ENCODE data around the gene ATXN8OS.
"Not testable (repeated sequence)": the region's sequence is repeated elsewhere in the genome, so short reads cannot be mapped to it uniquely, and the experiment has no call there.

Gene ATXN8OS

GRCh38 chr13:70107498-70108281 is at the start of gene ATXN8OS:
TSS of gene ATXN8OS (plus strand) at chr13:70107826.
- in situ Hi-C loops (cut with MboI; ENCODE audit: low sequenced_read_pairs), result no loop called here

DNA sequence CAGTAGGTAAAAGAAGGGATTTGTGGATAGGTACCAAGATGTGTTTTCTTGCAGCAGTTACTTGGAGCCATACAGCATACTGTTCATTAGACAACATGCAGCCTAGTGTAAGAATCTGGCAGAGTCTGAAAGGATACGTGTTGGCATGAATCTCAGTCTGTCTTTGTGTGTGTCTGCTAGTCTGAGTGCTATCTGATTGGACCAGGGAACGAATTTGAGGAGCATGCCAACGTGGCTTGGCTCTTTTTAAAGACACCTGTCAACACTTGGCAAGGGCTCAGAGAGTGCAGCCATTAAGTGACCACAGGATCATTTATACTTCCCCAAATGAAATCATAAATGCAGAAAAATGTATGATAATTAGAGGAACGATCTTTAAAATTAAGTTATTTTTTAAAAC is 27.6 kb upstream of the ATXN8OS start:
- in situ Hi-C loops (cut with MboI; ENCODE audit: low sequenced_read_pairs), result no loop called here

DNA sequence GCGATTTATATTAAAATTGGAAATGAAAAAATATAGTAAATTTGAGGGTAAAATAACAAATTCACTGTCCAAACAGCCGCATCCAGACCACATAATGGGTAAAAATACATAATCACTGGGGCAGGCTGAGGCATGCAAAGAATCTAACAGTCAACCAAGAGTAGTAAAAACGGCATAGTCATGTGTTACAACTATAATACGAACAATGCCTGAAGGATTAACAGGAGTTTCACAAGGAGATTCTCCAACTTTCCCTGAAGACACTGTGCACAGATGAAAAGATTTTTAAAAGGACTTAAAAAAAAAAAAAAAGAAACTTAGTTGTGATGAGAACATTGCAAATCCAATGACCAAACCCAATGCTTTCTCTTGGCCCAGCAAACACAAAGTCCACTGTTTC is 20.4 kb upstream of the ATXN8OS start:
- in situ Hi-C loops (cut with MboI; ENCODE audit: low sequenced_read_pairs), result no loop called here

- in situ Hi-C loops (cut with MboI; ENCODE audit: low sequenced_read_pairs), result no loop called here
These were observed 18.7 kb upstream of the ATXN8OS start for GRCh38 chr13:70088926-70089325.

- in situ Hi-C loops (cut with MboI; ENCODE audit: low sequenced_read_pairs), result no loop called here
These were observed 17.4 kb upstream of the ATXN8OS start for GRCh38 chr13:70090036-70090723.

DNA sequence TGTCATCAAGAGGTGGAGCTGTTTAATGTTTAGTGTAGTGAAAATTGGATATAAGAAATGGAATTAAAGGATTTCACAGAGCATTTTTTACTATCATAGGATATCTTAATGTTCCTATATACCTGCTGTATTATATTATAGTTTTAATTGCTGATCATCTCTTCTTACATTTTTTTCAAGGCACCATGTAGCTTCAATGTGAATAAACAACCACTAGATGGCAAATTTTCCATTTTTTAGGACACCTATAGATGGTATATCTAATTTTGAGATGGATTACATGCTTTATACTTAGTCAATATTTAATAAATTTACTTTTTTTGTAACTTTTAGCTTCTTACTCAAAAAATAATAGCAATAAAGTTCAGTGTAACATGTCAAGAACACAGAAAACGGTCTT is 9.0 kb upstream of the ATXN8OS start:
- in situ Hi-C loops (cut with MboI; ENCODE audit: low sequenced_read_pairs), result no loop called here

DNA sequence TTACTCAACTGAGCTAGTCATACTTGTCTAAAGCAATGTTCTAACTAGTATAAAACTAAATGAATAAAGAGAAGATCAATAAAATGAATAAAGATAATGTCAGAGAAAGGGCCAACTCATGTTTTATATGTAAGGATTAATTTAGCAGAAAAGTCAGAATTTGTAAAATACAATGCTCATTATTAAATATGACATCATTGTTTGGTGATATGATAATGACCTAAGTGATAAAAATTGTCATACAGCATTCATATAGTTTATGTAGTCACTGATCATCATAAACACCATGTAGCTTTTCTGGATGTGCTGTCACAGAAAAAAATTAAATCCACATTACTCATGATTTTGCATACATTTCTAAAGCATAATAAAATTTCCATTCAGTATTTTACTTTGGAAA is 3.1 kb upstream of the ATXN8OS start:
- in situ Hi-C loops (cut with MboI; ENCODE audit: low sequenced_read_pairs), result no loop called here

- in situ Hi-C loops (cut with MboI; ENCODE audit: low sequenced_read_pairs), result no loop called here
These were observed 515 bp upstream of the ATXN8OS start for GRCh38 chr13:70107125-70107497.

DNA sequence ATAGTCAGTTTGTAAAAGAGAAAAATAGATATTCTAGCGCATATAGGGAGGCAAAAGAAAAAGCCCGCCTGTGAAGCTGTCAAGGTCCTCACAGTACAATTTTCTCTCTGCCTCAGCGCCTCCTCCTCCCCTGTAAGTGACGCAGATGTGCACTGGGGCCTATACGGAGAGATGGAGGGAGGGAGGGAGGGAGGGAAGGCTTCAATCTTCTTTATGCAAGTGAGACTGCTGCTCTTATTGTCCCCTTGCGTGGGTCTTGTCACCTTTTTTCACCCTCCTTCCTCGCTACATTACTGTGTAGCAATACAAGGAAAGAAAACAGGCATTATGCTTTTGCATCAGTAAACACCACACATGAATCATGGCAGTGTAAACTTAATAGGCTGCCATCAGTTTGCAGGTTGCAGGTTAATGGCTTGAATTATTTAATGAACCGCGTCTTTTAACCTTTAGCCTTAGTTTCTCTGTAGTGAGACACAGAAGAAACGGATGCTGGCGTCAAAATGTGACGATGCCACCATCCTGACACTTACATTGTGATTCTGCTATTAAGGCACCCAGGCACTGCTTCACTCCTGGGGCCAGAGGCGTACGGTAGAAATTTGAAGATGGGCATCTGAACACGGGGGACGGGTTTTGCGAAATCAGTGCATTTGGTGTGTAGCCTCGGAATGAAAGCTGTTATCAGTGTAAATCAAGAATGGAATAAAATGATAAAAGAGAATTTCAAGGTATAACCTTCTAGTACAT is 905 bp downstream of the ATXN8OS start, which contains the start of gene KLHL1:
Gene KLHL1, minus strand, starts transcription at position 97 of the 750 bp plus-strand sequence. CDS start 753 bp downstream, outside the sequence.
- in situ Hi-C loops (cut with MboI; ENCODE audit: low sequenced_read_pairs), result no loop called here

DNA sequence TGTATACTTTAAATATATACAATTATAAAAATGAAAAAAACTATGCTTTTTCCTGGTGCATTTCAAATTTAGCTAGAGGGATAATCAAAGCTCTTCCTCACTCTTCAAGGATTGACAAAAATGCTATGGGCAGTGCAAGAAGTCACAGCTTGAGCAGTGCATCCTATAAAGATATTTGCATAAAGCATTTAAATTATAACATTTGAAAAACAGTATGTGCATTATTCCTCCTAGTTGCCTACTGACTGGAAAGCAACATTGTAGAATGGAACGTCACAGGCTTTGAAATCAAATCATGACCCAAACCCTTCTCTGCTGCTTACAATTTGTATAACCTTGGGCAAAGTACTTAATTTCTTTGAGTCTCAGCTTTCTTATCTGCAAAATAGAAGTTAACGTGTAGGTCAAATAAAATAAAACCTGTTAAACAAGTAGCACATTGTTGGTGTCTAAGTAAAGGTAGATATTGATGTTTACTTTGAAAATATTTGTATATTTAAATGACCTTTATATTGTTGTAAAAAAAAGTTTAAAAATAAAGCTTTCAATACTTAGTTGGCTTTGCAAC is 9.8 kb downstream of the ATXN8OS start:
- in situ Hi-C loops (cut with MboI; ENCODE audit: low sequenced_read_pairs), result no loop called here

DNA sequence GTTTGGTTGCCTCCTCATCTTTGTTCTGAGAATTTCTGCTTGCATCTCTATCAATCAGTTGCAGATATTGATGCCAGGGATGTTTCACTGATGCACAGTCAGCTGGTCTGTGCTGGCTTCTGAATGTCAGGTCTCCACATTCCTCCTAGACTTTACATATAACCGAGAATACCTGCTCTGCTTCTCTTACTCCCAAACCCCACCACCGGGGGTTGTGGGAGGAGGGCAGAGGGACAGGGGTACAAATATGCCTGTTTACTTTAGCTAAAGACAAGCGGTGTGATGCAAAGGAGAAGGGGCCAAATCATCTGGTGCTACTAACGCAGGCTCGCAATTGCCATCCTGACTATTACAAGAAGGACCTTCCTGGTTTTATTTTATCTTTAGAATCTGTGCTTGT is 18.1 kb downstream of the ATXN8OS start:
- in situ Hi-C loops (cut with MboI; ENCODE audit: low sequenced_read_pairs), result no loop called here

DNA sequence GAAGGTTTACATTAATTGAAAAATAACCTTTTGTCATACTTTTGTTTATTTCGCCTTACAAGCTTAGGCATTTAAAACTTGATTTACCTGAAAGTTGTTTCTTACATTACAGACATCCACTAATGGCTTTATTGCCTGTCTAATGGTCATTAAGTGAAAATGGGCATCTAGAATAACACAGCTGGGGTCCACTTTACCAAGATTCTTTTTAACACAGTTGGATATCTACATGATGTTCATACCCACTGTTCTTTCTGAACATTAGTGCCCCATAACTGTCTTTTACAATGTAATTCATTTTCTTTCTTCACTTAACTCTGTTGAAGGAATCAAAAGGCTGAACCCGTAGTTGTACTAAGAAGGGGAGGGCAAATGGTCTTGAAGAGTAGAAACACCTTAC is 20.5 kb downstream of the ATXN8OS start:
- in situ Hi-C loops (cut with MboI; ENCODE audit: low sequenced_read_pairs), result no loop called here

DNA sequence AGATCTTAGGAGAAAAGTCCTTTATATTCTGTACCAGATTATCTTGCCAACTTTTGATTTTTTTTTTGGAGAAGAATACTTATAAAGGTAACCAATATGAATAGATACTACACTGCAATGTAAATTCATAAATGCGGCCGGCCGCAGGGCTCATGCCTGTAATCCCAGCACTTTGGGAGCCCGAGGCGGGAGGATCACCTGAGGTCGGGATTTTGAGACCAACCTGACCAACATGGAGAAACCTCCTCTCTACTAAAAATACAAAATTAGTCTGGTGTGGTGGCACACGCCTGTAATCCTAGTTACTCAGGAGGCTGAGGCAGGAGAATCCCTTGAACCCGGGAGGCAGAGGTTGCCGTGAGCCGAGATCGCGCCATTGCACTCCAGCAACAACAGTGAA is 35.0 kb downstream of the ATXN8OS start:
- in situ Hi-C loops (cut with MboI; ENCODE audit: low sequenced_read_pairs), result not testable (repeated sequence)

DNA sequence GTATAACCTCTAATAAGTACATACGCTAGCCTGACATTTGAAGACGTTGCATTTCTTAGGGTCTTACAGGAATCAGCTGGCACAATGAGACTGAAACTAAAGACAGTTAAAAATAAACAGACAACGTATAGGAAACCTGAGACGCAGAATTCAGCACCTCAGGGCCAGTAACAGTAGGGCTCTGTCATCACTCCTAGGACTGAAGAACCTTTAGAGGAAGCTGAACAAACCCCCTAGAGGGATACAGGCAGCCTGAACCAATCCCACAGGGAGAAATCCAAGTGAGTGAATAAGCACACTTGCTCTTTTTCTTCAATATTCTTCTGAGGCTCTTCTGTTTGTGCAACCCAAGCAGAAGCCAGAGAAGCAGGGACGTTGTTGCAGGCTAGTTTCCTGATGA is 54.5 kb downstream of the ATXN8OS start:
- in situ Hi-C loops (cut with MboI; ENCODE audit: low sequenced_read_pairs), result no loop called here

DNA sequence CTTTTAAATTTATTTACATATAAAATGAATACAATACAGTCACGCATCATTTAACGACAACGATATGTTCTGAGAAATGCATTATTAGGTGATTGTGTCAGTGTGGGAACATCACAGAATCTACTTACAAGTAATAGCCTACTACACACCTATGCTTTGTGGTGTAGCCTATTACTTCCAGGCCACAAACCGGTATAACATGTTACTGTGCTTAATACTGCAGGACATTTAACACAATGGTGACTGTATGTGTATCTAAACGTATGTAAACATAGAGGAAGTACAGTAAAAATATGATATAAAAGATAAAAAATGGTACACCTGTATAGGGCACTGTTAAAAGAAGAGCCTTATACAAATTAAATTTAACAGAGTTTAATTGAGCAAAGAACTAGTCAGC is 63.1 kb downstream of the ATXN8OS start:
- in situ Hi-C loops (cut with MboI; ENCODE audit: low sequenced_read_pairs), result no loop called here

GRCh38 chr13:70171151-70171550 is 63.5 kb downstream of the ATXN8OS start:
- in situ Hi-C loops (cut with MboI; ENCODE audit: low sequenced_read_pairs), result no loop called here

GRCh38 chr13:70172946-70173597 is 65.4 kb downstream of the ATXN8OS start:
- in situ Hi-C loops (cut with MboI; ENCODE audit: low sequenced_read_pairs), result no loop called here

DNA sequence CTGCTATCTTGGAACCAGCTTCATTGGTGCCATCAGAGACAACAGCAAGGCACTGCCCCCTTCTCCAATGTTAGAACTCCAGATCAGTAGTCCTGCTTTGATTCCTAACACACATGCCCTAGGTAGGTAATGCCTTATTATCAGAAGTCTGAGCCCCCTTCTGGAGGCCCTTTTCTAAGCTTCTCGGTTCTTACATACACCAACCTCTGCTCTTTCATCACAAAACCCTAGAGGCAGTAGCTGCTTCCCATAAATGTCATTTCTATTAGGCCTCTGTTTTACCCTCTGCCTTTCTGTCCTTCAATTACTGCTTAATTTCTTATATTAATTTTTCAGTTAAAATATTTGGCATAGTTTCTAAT is 66.0 kb downstream of the ATXN8OS start:
- in situ Hi-C loops (cut with MboI; ENCODE audit: low sequenced_read_pairs), result no loop called here

DNA sequence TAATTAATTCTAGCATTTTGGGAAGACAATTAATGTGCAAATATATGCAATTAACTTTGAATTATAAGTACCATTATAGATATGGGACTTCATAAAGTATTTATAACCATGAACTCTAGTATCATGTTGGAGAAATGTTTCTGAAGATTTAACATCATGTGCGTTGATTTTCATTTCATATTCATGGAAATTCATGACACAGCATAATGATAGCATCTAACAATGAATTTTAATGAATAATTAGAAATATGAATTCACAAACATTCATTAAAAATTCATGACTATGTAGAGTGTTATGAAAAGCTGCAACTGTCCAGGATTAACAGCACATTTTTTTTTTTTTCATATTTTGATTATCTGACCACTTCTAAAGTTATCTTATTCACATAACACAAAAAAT is 70.7 kb downstream of the ATXN8OS start:
- in situ Hi-C loops (cut with MboI; ENCODE audit: low sequenced_read_pairs), result no loop called here

Measured in HL-60/S4 treated with phorbol 12-myristate 13-acetate at 8.2 ng/mL for 4 days and 3 days (cell line).